H1 (cell line): ENCODE measurements around the gene CD300LB. TPM values are rescaled to one million over a fixed set of nuclear protein-coding genes. Genes with fewer than 3 reads are reported as not detected.

Experiments used
- CTBP2 ChIP-seq: IDR thresholded peaks from 2 replicates; pipeline ENCODE4 v1.7.0; 2011; ENCODE audit warnings: borderline replicate concordance, mild to moderate bottlenecking, moderate library complexity, mixed read lengths, low read length; ENCODE audit not compliant: insufficient read depth, insufficient read length
- RAD21 ChIP-seq, 2 experiments: IDR thresholded peaks in 1 of 2; conservative IDR thresholded peaks in 1 of 2; 2 replicates each; pipeline ENCODE4 v1.6.1; 2011; ENCODE audit warnings: low read depth in 2 of 2, low read length in 2 of 2, improper control_type of control experiment in 1 of 2, inconsistent platforms in 1 of 2, mild to moderate bottlenecking in 1 of 2, moderate library complexity in 1 of 2
- RFX5 ChIP-seq: IDR thresholded peaks from 2 replicates; pipeline ENCODE4 v1.6.1; 2011; ENCODE audit warnings: low read depth, low read length, improper control_type of control experiment, borderline replicate concordance
- SUZ12 ChIP-seq: fragments of 200-600 bp; sonication (generic); IDR thresholded peaks from 2 replicates; pipeline ENCODE4 v1.6.1; 2012; ENCODE audit warnings: mild to moderate bottlenecking, inconsistent platforms, low read length, moderate library complexity, mixed read lengths
- polyA plus RNA-seq, 7 experiments: library from polyadenylated mRNA; depleted of rRNA in 3 of 7; stranded (reverse) in 5 of 7; unstranded in 2 of 7; fragments of >200 nt in 5 of 7; fragments of 200-250 nt in 2 of 7; gene quantifications; 1 replicate in 5 of 7; 2 replicates in 1 of 7; 4 replicates in 1 of 7; pipeline versions ENCODE4 v1.2.1 to v1.2.3, GENCODE V29; 2011 to 2013; ENCODE audit warnings: missing spikeins in 2 of 7, mixed read lengths in 2 of 7
- total RNA-seq: library from RNA; stranded (reverse); fragmentation: NEBNext Ultra II Directional; extraction: Animal tissue kit (Norgen Biotek cat#: 25700); gene quantifications from 2 replicates; pipeline ENCODE4 v1.2.1, GENCODE V29; 2021

Gene CD300LB
- total and polyA plus RNA-seq, 2 of the 8 experiments (the other 6 are each of a cell fraction or from before 2014, with no cell fraction given): not detected

DNA sequence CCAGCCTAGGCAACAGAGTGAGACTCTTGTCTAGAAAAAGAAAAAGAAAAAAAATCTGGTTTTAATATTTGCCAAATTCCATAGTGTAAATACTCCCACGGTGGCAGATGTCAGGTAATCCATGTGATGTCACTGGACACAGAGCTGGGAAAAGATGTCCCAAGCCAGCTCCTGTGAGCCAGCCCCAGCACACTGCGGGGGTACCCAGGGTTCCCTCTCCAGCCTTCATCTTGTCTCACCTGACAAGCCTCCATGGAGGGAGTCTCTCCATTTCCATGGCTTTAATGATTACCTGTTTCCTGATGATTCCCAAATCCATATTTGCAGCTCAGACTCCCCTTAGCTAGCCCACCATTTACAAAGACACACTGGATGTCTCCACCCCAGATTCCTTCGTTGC, 4.6 kb downstream of the CD300LB start (continued):
- TF ChIP-seq RFX5 (no peak), CTBP2 (no peak), SUZ12 (no peak), RAD21 (IDR thresholded peaks at IDR 0.05 in 1 of 2, conservative IDR thresholded peaks at IDR 0.05 in 1 of 2; ENCODE audit: low read depth in 2 of 2, low read length in 2 of 2) (no peak)
